SK-N-SH treated with all-trans-retinoic acid at 6 μM for 48 hours (cell line): ENCODE measurements around the gene CCNI2.

Source experiments
- ATAC-seq: fragments of 200-7000 bp; cut with Tn5 transposase; 3 replicates; pipeline ENCODE4 v1.9.1; 2020; ENCODE audit warnings: mild to moderate bottlenecking, moderate library complexity
- ARNTL ChIP-seq: fragments of 450-650 bp; formaldehyde crosslinking; IDR thresholded peaks from 2 replicates; pipeline ENCODE4 v1.5.0; 2020; ENCODE audit warnings: low read depth, mild to moderate bottlenecking, moderate library complexity, borderline replicate concordance
- BACH2 ChIP-seq: fragments of 250-450 bp; sonication (Bioruptor Pico); IDR thresholded peaks from 2 replicates; pipeline ENCODE4 v1.9.0; 2021; ENCODE audit warnings: mild to moderate bottlenecking, borderline replicate concordance
- CSDC2 ChIP-seq: fragments of 250-450 bp; sonication (Bioruptor Pico); IDR thresholded peaks from 2 replicates; pipeline ENCODE4 v1.5.0; 2020; ENCODE audit warnings: mild to moderate bottlenecking, moderate library complexity
- ESRRG ChIP-seq: fragments of 250-450 bp; sonication (Bioruptor Pico); IDR thresholded peaks from 2 replicates; pipeline ENCODE4 v1.6.1; 2021; ENCODE audit warnings: mild to moderate bottlenecking
- GLIS3 ChIP-seq: fragments of 250-450 bp; sonication (Bioruptor Pico); IDR thresholded peaks from 2 replicates; pipeline ENCODE4 v1.5.0; 2020; ENCODE audit warnings: mild to moderate bottlenecking, moderate library complexity
- ISL1 ChIP-seq: fragments of 250-450 bp; sonication (Bioruptor Pico); IDR thresholded peaks from 2 replicates; pipeline ENCODE4 v2.1.2; 2022; ENCODE audit warnings: mild to moderate bottlenecking, moderate library complexity
- OSR1 ChIP-seq: fragments of 250-450 bp; sonication (Bioruptor Pico); IDR thresholded peaks from 2 replicates; pipeline ENCODE4 v1.8.0; 2022; ENCODE audit warnings: moderate library complexity, mild to moderate bottlenecking, inconsistent platforms
- PPARA ChIP-seq: fragments of 250-450 bp; sonication (Bioruptor Pico); IDR thresholded peaks from 2 replicates; pipeline ENCODE4 v1.5.0; 2020; ENCODE audit warnings: mild to moderate bottlenecking, borderline replicate concordance
- RARB ChIP-seq: fragments of 250-450 bp; sonication (Bioruptor Pico); IDR thresholded peaks from 2 replicates; pipeline ENCODE4 v1.8.0; 2021; ENCODE audit warnings: mild to moderate bottlenecking, moderate library complexity
- TCF4 ChIP-seq: fragments of 250-450 bp; sonication (Bioruptor Pico); IDR thresholded peaks from 2 replicates; pipeline ENCODE4 v1.8.0; 2021; ENCODE audit warnings: mild to moderate bottlenecking, moderate library complexity, borderline replicate concordance
- TOX ChIP-seq: fragments of 250-450 bp; sonication (Bioruptor Pico); IDR thresholded peaks from 2 replicates; pipeline ENCODE4 v1.8.0; 2021; ENCODE audit warnings: mild to moderate bottlenecking, moderate library complexity, borderline replicate concordance
- ZC3H10 ChIP-seq: fragments of 250-450 bp; sonication (Bioruptor Pico); IDR thresholded peaks from 2 replicates; pipeline ENCODE4 v1.5.1; 2021; ENCODE audit warnings: mild to moderate bottlenecking, moderate library complexity
- ZFP3 ChIP-seq: fragments of 250-450 bp; sonication (Bioruptor Pico); IDR thresholded peaks from 2 replicates; pipeline ENCODE4 v1.5.0; 2020; ENCODE audit warnings: mild to moderate bottlenecking, moderate library complexity
- ZFP30 ChIP-seq: fragments of 450-650 bp; formaldehyde crosslinking; IDR thresholded peaks from 2 replicates; pipeline ENCODE4 v1.5.0; 2022; ENCODE audit warnings: mild to moderate bottlenecking, moderate library complexity
- ZNF565 ChIP-seq: fragments of 450-650 bp; formaldehyde crosslinking; conservative IDR thresholded peaks from 2 replicates; pipeline ENCODE4 v1.5.0; 2020; ENCODE audit warnings: low read depth, mild to moderate bottlenecking, moderate library complexity
- ZNF70 ChIP-seq: fragments of 450-650 bp; formaldehyde crosslinking; IDR thresholded peaks from 2 replicates; pipeline ENCODE4 v1.5.0; 2020; ENCODE audit warnings: mild to moderate bottlenecking, moderate library complexity
- ZNF8 ChIP-seq: fragments of 450-650 bp; formaldehyde crosslinking; IDR thresholded peaks from 2 replicates; pipeline ENCODE4 v1.5.0; 2020; ENCODE audit warnings: mild to moderate bottlenecking, moderate library complexity
- TF ChIP-seq, protein P1 (sequence below): fragments of 250-450 bp; sonication (Bioruptor Pico); IDR thresholded peaks from 2 replicates; pipeline ENCODE4 v1.5.1; 2020; ENCODE audit warnings: low read depth, mild to moderate bottlenecking, moderate library complexity
- TF ChIP-seq, protein P2 (sequence below): fragments of 250-450 bp; sonication (Bioruptor Pico); IDR thresholded peaks from 2 replicates; pipeline ENCODE4 v1.5.1; 2021; ENCODE audit warnings: mild to moderate bottlenecking, moderate library complexity
- TF ChIP-seq, protein P3 (sequence below): fragments of 250-450 bp; sonication (Bioruptor Pico); IDR thresholded peaks from 2 replicates; pipeline ENCODE4 v1.5.0; 2020; ENCODE audit warnings: mild to moderate bottlenecking, moderate library complexity
- TF ChIP-seq, protein P4 (sequence below): fragments of 250-450 bp; sonication (Bioruptor Pico); IDR thresholded peaks from 2 replicates; pipeline ENCODE4 v1.8.0; 2020; ENCODE audit warnings: mild to moderate bottlenecking, moderate library complexity, borderline replicate concordance
- TF ChIP-seq, protein P5 (sequence below): fragments of 250-450 bp; sonication (Bioruptor Pico); IDR thresholded peaks from 2 replicates; pipeline ENCODE4 v1.8.0; 2021; ENCODE audit warnings: low read depth, mild to moderate bottlenecking, moderate library complexity, borderline replicate concordance

Gene CCNI2

DNA sequence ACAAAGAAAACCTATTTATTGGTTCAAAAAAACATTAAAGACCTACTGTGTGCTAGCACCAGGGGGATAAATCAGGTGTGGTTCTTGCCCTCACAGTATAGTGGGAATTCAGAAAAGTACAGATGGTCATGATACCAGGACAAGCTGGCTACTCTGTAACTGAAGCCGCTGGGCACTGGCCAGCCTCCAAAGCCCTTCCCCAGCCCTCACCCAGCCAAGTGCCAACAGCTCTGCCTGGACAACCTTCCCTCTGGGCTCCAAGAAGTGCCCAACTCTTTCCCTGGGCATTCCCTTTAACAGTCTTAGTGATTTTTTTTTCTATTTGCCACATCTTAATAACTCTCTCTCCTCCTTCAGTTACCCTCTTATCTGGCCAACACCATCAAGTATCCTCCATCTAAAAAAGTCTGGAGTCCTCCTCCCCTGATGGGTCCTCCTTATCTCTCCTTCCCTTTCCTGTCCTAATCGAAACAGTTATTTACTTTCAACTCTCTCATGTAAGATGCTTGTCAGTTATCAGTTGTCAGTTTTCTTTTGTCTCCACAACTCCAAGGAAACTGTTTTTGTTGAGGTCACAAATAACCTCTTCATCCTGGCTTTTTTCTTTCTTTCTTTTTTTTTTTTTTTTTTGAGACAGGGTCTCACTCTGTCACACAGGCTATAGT lies 43.1 kb downstream of the CCNI2 start:
- ATAC-seq = no peak
- TF ChIP-seq TCF4 (CRISPR knock-in tag) (no peak), CSDC2 (CRISPR knock-in tag) (no peak), ARNTL (CRISPR knock-in tag) (no peak), ZNF8 (CRISPR knock-in tag) (no peak), ZFP3 (CRISPR knock-in tag) (no peak), BACH2 (CRISPR knock-in tag) (no peak), ZNF70 (CRISPR knock-in tag) (no peak), GLIS3 (CRISPR knock-in tag) (no peak), TOX (CRISPR knock-in tag) (no peak), ZNF565 (CRISPR knock-in tag) (no peak), PPARA (CRISPR knock-in tag) (no peak), ESRRG (CRISPR knock-in tag) (no peak), RARB (CRISPR knock-in tag) (no peak)
- TF ChIP-seq, protein P1, sequence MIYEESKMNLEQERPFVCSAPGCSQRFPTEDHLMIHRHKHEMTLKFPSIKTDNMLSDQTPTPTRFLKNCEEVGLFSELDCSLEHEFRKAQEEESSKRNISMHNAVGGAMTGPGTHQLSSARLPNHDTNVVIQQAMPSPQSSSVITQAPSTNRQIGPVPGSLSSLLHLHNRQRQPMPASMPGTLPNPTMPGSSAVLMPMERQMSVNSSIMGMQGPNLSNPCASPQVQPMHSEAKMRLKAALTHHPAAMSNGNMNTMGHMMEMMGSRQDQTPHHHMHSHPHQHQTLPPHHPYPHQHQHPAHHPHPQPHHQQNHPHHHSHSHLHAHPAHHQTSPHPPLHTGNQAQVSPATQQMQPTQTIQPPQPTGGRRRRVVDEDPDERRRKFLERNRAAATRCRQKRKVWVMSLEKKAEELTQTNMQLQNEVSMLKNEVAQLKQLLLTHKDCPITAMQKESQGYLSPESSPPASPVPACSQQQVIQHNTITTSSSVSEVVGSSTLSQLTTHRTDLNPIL (CRISPR knock-in tag) = no peak
- TF ChIP-seq, protein P2, sequence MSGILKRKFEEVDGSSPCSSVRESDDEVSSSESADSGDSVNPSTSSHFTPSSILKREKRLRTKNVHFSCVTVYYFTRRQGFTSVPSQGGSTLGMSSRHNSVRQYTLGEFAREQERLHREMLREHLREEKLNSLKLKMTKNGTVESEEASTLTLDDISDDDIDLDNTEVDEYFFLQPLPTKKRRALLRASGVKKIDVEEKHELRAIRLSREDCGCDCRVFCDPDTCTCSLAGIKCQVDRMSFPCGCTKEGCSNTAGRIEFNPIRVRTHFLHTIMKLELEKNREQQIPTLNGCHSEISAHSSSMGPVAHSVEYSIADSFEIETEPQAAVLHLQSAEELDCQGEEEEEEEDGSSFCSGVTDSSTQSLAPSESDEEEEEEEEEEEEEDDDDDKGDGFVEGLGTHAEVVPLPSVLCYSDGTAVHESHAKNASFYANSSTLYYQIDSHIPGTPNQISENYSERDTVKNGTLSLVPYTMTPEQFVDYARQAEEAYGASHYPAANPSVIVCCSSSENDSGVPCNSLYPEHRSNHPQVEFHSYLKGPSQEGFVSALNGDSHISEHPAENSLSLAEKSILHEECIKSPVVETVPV (CRISPR knock-in tag) = no peak
- TF ChIP-seq, protein P3, sequence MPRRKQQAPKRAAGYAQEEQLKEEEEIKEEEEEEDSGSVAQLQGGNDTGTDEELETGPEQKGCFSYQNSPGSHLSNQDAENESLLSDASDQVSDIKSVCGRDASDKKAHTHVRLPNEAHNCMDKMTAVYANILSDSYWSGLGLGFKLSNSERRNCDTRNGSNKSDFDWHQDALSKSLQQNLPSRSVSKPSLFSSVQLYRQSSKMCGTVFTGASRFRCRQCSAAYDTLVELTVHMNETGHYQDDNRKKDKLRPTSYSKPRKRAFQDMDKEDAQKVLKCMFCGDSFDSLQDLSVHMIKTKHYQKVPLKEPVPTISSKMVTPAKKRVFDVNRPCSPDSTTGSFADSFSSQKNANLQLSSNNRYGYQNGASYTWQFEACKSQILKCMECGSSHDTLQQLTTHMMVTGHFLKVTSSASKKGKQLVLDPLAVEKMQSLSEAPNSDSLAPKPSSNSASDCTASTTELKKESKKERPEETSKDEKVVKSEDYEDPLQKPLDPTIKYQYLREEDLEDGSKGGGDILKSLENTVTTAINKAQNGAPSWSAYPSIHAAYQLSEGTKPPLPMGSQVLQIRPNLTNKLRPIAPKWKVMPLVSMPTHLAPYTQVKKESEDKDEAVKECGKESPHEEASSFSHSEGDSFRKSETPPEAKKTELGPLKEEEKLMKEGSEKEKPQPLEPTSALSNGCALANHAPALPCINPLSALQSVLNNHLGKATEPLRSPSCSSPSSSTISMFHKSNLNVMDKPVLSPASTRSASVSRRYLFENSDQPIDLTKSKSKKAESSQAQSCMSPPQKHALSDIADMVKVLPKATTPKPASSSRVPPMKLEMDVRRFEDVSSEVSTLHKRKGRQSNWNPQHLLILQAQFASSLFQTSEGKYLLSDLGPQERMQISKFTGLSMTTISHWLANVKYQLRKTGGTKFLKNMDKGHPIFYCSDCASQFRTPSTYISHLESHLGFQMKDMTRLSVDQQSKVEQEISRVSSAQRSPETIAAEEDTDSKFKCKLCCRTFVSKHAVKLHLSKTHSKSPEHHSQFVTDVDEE (CRISPR knock-in tag) = no peak
- TF ChIP-seq, protein P4, sequence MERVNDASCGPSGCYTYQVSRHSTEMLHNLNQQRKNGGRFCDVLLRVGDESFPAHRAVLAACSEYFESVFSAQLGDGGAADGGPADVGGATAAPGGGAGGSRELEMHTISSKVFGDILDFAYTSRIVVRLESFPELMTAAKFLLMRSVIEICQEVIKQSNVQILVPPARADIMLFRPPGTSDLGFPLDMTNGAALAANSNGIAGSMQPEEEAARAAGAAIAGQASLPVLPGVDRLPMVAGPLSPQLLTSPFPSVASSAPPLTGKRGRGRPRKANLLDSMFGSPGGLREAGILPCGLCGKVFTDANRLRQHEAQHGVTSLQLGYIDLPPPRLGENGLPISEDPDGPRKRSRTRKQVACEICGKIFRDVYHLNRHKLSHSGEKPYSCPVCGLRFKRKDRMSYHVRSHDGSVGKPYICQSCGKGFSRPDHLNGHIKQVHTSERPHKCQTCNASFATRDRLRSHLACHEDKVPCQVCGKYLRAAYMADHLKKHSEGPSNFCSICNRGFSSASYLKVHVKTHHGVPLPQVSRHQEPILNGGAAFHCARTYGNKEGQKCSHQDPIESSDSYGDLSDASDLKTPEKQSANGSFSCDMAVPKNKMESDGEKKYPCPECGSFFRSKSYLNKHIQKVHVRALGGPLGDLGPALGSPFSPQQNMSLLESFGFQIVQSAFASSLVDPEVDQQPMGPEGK (CRISPR knock-in tag) = no peak
- TF ChIP-seq, all 23 proteins: peak for 0

DNA sequence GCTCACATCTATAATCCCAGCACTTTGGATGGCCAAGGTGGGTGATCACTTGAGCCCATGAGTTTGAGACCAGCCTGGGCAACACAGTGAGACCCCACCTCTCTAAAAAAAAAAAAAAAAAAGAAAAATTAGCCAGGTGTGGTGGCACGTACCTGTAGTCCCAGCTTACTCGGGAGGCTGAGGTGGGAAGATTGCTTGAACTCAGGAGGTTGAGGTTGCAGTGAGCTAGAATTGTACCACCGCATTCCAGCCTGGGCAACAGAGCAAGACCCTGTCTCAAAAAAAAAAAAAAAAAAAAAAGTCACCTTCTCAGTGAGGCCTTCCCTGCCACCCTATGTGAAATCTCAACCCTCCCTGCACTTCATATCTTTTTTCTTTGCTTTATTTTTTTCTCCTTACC lies 43.8 kb downstream of the CCNI2 start:
- no peak for TF ChIP-seq CSDC2 (CRISPR knock-in tag)
- TF ChIP-seq ZFP3 (CRISPR knock-in tag) = no peak
- TF ChIP-seq, protein P5, sequence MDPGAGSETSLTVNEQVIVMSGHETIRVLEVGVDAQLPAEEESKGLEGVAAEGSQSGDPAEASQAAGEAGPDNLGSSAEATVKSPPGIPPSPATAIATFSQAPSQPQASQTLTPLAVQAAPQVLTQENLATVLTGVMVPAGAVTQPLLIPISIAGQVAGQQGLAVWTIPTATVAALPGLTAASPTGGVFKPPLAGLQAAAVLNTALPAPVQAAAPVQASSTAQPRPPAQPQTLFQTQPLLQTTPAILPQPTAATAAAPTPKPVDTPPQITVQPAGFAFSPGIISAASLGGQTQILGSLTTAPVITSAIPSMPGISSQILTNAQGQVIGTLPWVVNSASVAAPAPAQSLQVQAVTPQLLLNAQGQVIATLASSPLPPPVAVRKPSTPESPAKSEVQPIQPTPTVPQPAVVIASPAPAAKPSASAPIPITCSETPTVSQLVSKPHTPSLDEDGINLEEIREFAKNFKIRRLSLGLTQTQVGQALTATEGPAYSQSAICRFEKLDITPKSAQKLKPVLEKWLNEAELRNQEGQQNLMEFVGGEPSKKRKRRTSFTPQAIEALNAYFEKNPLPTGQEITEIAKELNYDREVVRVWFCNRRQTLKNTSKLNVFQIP (CRISPR knock-in tag) = no peak
- no peak for TF ChIP-seq OSR1 (CRISPR knock-in tag)
- TF ChIP-seq ZFP30 (CRISPR knock-in tag) = no peak
- no peak for TF ChIP-seq ISL1 (CRISPR knock-in tag)
- no peak for TF ChIP-seq RARB (CRISPR knock-in tag)
- TF ChIP-seq, protein P3 (CRISPR knock-in tag) = no peak
- TF ChIP-seq, protein P4 (CRISPR knock-in tag) = no peak
- no peak for TF ChIP-seq ZC3H10 (CRISPR knock-in tag)
- TF ChIP-seq TCF4 (CRISPR knock-in tag) = no peak
- no peak for TF ChIP-seq ZNF8 (CRISPR knock-in tag)

More for the DNA sequence above, 43.8 kb downstream of the CCNI2 start:
- ATAC-seq = no peak
